ENCODE measurements around the gene PRR5. TPM values are rescaled to one million over a fixed set of nuclear protein-coding genes. Genes with fewer than 3 reads are reported as not detected.

Gene PRR5
- total and polyA plus RNA-seq, 4 experiments from 2014 or later, result 45.1 to 74.0 (median 46.2) TPM

DNA sequence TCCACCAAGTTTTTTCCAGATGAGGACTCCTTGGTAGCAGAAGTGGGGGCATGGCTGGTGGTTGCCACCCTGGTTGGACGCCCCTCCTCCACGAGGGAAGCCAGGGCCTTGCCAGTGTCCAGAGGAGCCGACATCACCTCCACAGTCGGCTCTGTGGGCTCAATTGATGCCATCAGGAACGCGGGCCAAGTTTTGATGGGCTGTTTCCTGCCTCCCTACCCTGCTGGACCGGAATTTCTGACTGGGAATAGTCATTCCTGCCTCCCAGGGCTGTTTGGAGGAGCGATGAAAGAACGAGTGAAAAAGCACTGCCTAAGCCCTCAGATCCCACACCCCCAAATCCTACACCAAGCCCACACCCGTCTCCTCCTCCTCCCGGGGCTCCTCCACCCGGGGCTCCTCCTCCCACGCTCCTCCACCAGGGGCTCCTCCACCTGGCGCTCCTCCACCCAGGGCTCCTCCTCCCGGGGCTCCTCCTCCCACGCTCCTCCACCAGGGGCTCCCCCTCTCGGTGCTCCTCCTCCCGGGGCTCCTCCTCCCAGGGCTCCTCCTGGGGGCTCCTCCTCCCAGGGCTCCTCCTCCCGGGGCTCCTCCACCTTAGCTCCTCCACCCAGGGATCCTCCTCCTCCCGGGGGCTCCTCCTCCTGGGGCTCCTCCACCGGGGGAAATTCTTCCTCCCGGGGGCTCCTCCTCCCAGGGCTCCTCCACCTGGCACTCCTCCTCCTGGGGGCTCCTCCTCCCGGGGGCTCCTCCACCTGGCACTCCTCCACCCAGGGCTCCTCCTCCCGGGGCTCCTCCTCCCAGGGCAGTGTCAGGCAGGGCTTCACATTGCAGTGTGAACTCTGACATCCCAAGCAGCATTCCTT, 10.0 kb upstream of the PRR5 start:
- H3K9me3 ChIP-seq (ENCODE audit: control insufficient read depth in 1 of 2, low read length in 2 of 2), result no peaks in the 10 kb centered on the region
- H3K4me3 ChIP-seq (ENCODE audit: low read length in 2 of 2), result no peak overlapping the region
- H3K27me3 ChIP-seq (ENCODE audit: insufficient read depth, low read length), result no peaks in the 10 kb centered on the region
- no peak overlapping the region for H3K27ac ChIP-seq (ENCODE audit: low read depth, low read length)
- Mint-ChIP-seq H3K4me1 (peaks cover 0 to 8% (median 1%) of the 10 kb centered on the region in 4 donors), H3K36me3 (peaks cover 0 to 6% of the 10 kb centered on the region in 2 donors), H3K4me3 (no peak overlapping the region), H3K27me3 (no peaks in the 10 kb centered on the region), H3K9me3 (no peaks in the 10 kb centered on the region), H3K27ac (no peak overlapping the region)
- ChIA-PET CTCF (ENCODE audit: partially characterized antibody) (interaction anchor here (9.5 kb wide), 1 partner anchor 41 kb away, joined by 91 read pairs; no protein-coding TSS in a partner anchor), POLR2A (ENCODE audit: partially characterized antibody) (no interaction called here)
- intact Hi-C loops (cut with micrococcal nuclease), result no loop called here
- no peaks in the 10 kb centered on the region for H3K36me3 ChIP-seq (ENCODE audit: insufficient read depth, low read length)
- no peaks in the 10 kb centered on the region for H3K4me1 ChIP-seq (ENCODE audit: insufficient read depth, low read length)
- DNase-seq, result no peak

DNA sequence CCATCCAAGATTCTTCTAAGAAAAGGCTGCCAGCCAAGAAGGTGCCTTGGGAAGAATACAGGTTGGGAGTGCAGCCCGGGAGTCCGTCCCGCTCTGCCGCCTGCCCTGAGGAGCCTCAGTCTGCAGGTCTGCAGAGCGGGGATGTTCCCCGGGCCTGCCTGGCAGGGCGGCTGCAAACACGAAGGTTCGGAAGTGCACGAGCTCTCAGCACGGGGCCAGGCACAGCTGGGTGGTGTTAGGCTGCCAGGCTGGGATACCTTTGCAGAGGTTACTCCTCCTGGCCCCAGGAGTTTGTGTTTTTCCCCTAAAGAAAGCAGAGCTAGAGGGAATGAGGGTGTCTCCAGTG, 9.4 kb upstream of the PRR5 start:
- H3K36me3 ChIP-seq (ENCODE audit: insufficient read depth, low read length), result no peaks in the 10 kb centered on the region
- no peaks in the 10 kb centered on the region for H3K27me3 ChIP-seq (ENCODE audit: insufficient read depth, low read length)
- ChIA-PET CTCF (ENCODE audit: partially characterized antibody) (interaction anchor here (1.7 to 9.5 kb wide), 2 partner anchors 8 to 41 kb away, joined by 7 to 91 read pairs; no protein-coding TSS in a partner anchor), POLR2A (ENCODE audit: partially characterized antibody) (no interaction called here)
- Mint-ChIP-seq H3K4me1 (peaks cover 0 to 8% (median 2%) of the 10 kb centered on the region in 4 donors), H3K36me3 (peaks cover 0 to 5% of the 10 kb centered on the region in 2 donors), H3K27me3 (no peaks in the 10 kb centered on the region), H3K9me3 (no peaks in the 10 kb centered on the region), H3K4me3 (no peak overlapping the region), H3K27ac (peak overlapping the region in 1 of 7 donors; percentile 42)
- H3K27ac ChIP-seq (ENCODE audit: low read depth, low read length), result no peak overlapping the region
- intact Hi-C loops (cut with micrococcal nuclease), result no loop called here
- no peak for DNase-seq
- H3K9me3 ChIP-seq (ENCODE audit: control insufficient read depth in 1 of 2, low read length in 2 of 2), result no peaks in the 10 kb centered on the region
- no peak overlapping the region for H3K4me3 ChIP-seq (ENCODE audit: low read length in 2 of 2)
- peaks cover 5% of the 10 kb centered on the region for H3K4me1 ChIP-seq (ENCODE audit: insufficient read depth, low read length)

DNA sequence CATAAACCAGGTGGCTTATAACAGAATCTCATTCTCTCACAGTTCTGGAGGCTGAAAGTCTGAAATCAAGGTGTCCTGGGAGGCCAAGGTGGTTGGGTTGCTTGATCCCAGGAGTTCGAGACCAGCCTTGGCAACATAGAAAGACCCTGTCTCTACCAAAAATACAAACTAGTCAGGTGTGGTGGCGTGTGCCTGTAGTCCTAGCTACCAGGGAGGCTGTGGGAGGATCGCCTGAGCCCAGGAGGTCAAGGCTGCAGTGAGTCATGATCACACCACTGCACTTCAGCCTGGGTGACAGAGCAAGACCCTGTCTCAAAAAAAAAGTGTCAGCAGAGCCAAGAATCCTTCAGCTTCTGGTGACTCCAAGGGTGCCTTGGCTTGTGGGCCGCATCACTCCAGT, 8.9 kb upstream of the PRR5 start:
- Mint-ChIP-seq H3K4me1 (peaks cover 0 to 13% (median 4%) of the 10 kb centered on the region in 4 donors), H3K27me3 (no peaks in the 10 kb centered on the region), H3K27ac (peak overlapping the region in 1 of 7 donors; percentile 60), H3K4me3 (no peak overlapping the region), H3K36me3 (peaks cover 0 to 5% of the 10 kb centered on the region in 2 donors), H3K9me3 (no peaks in the 10 kb centered on the region)
- no peak overlapping the region for H3K4me3 ChIP-seq (ENCODE audit: low read length in 2 of 2)
- H3K27ac ChIP-seq (ENCODE audit: low read depth, low read length), result no peak overlapping the region
- no peak for DNase-seq
- POLR2A ChIA-PET (ENCODE audit: partially characterized antibody), result no interaction called here
- no peaks in the 10 kb centered on the region for H3K27me3 ChIP-seq (ENCODE audit: insufficient read depth, low read length)
- CTCF ChIA-PET (ENCODE audit: partially characterized antibody), result interaction anchor here (1.7 to 9.5 kb wide), 2 partner anchors 9 to 40 kb away, joined by 7 to 91 read pairs; no protein-coding TSS in a partner anchor
- H3K9me3 ChIP-seq (ENCODE audit: control insufficient read depth in 1 of 2, low read length in 2 of 2), result no peaks in the 10 kb centered on the region
- intact Hi-C loops (cut with micrococcal nuclease), result no loop called here
- H3K36me3 ChIP-seq (ENCODE audit: insufficient read depth, low read length), result no peaks in the 10 kb centered on the region
- H3K4me1 ChIP-seq (ENCODE audit: insufficient read depth, low read length), result peaks cover 7% of the 10 kb centered on the region

DNA sequence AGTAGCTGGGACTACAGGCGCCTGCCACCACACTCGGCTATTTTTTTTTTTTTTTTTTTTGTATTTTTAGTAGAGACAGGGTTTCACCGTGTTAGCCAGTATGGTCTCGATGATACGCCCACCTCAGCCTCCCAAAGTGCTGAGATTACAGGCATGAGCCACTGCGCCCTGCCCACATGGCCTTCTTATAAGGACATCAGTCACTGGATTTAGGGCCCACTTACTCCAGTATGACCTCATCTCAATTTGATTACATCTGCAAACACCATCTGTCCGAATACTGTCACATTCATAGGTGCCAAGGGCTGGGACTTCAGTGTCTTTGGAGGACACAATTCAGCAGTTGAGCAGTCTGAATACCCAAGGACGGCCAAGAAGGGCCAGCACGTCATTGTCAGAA, 8.2 kb upstream of the PRR5 start:
- Histone ChIP-seq H3K27ac (ENCODE audit: low read depth, low read length) (no peak overlapping the region), H3K4me3 (ENCODE audit: low read length in 2 of 2) (no peak overlapping the region), H3K36me3 (ENCODE audit: insufficient read depth, low read length) (no peaks in the 10 kb centered on the region), H3K9me3 (ENCODE audit: control insufficient read depth in 1 of 2, low read length in 2 of 2) (no peaks in the 10 kb centered on the region), H3K4me1 (ENCODE audit: insufficient read depth, low read length) (peaks cover 7% of the 10 kb centered on the region), H3K27me3 (ENCODE audit: insufficient read depth, low read length) (no peaks in the 10 kb centered on the region)
- peak overlapping the region in 2 of 7 donors; percentile 29 to 63 for H3K27ac Mint-ChIP-seq
- no peaks in the 10 kb centered on the region for H3K9me3 Mint-ChIP-seq
- H3K27me3 Mint-ChIP-seq, result no peaks in the 10 kb centered on the region
- intact Hi-C loops (cut with micrococcal nuclease), result no loop called here
- ChIA-PET POLR2A (ENCODE audit: partially characterized antibody) (no interaction called here), CTCF (ENCODE audit: partially characterized antibody) (interaction anchor here (1.7 to 9.5 kb wide), 2 partner anchors 9 to 40 kb away, joined by 7 to 91 read pairs; no protein-coding TSS in a partner anchor)
- DNase-seq, result no peak
- H3K4me1 Mint-ChIP-seq, result peaks cover 0 to 15% (median 3%) of the 10 kb centered on the region in 4 donors
- H3K4me3 Mint-ChIP-seq, result no peak overlapping the region
- peaks cover 0 to 3% of the 10 kb centered on the region in 2 donors for H3K36me3 Mint-ChIP-seq

DNA sequence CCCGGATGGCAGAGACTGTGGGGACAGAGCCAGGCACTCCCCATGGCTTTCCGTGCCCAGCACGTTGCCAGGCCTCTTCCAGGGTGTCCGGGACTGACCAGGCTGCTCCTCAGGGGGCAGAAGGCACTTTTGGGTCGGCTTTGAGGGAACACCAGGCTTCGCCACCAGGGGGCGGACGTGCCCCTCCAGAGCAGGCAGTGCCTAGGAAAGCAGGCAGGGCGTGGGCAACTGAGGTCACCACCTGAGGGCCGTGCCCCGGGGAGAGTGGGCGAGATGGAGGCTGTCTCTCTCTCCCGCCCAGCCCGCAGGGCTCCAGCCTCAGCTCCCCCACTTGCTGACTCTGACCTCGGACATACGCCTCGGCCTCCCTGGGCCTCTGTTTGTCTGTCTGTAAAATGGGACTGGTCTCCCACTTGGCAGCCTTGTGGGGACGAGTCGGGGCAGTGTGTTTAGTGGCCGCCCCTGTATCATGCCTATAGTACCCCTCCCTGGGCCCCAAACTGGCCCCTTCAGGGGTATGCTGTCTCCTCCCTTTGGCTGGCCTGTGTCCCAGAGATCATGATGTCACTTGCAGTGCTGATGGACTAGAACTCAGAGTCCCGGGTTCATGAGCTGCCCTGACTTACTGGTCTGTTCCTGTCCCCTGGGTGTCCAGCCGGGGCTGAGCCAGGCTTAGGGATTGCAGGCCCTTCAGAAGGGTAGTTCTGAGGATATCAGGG, 4.4 kb upstream of the PRR5 start:
- Histone ChIP-seq H3K27me3 (ENCODE audit: insufficient read depth, low read length) (no peaks in the 10 kb centered on the region), H3K4me3 (ENCODE audit: low read length in 2 of 2) (no peak overlapping the region), H3K36me3 (ENCODE audit: insufficient read depth, low read length) (no peaks in the 10 kb centered on the region), H3K9me3 (ENCODE audit: control insufficient read depth in 1 of 2, low read length in 2 of 2) (no peaks in the 10 kb centered on the region), H3K4me1 (ENCODE audit: insufficient read depth, low read length) (peaks cover 15% of the 10 kb centered on the region), H3K27ac (ENCODE audit: low read depth, low read length) (no peak overlapping the region)
- Mint-ChIP-seq H3K4me1 (peaks cover 0 to 20% (median 11%) of the 10 kb centered on the region in 4 donors), H3K4me3 (peak overlapping the region in 1 of 8 donors; percentile 52), H3K27ac (peak overlapping the region in 2 of 7 donors; percentile 23 to 52), H3K9me3 (no peaks in the 10 kb centered on the region), H3K27me3 (no peaks in the 10 kb centered on the region), H3K36me3 (peaks cover 0 to 3% of the 10 kb centered on the region in 2 donors)
- POLR2A ChIA-PET (ENCODE audit: partially characterized antibody), result interaction anchor here (1.0 kb wide), 1 partner anchor 39 kb away, joined by 3 read pairs; no protein-coding TSS in a partner anchor
- peak; percentile 78 to 83 (median 80) for DNase-seq
- intact Hi-C loops (cut with micrococcal nuclease), result no loop called here
- CTCF ChIA-PET (ENCODE audit: partially characterized antibody), result interaction anchor here (1.0 to 9.5 kb wide), 6 partner anchors 8 to 41 kb away, joined by 3 to 91 read pairs (median 4); no protein-coding TSS in a partner anchor

DNA sequence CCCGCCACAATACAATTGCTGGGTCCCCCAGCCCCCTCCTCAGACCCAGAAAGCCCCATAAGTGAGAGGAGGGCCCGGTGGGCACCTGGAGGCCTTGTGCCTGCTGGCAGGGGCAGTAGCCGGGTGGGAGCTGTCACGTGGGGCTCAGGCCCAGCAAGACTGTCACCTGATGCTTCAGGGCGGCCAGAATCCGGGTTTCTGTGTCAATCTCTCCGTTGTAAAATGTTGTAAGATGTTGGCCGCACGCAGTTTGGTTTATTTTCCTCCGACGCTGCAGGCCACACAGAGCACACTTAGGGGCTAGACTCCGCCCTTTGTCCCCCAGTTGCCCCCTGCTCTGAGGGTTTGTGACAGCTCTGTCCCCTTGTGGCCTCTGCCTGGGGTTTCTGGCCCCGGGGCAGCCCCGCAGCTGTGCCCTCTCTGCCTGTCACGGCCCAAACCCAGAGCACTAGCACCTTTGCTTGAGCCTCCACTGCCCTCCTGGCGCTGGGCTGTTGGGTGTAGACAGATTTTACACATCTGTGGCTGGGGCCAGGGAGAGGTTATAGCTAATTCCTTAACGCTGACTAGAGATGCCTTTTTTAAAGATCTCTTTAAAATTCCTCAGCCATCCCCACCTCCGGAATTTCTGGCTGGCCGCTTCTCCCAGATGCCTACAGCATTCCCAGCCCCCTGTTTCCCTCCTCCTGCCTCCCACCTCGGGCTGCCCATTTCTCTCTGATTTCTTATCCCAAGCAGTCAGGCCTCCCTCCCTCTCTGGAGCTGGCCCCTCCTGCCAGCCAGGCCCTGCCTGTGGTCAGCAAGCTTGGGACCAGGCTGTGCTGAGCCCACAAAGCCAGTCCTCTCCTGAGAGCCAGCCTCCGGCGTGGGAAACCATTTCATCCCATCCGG, 3.2 kb upstream of the PRR5 start:
- no peaks in the 10 kb centered on the region for H3K27me3 Mint-ChIP-seq
- Histone ChIP-seq H3K9me3 (ENCODE audit: control insufficient read depth in 1 of 2, low read length in 2 of 2) (no peaks in the 10 kb centered on the region), H3K36me3 (ENCODE audit: insufficient read depth, low read length) (no peaks in the 10 kb centered on the region), H3K4me3 (ENCODE audit: low read length in 2 of 2) (no peak overlapping the region), H3K27ac (ENCODE audit: low read depth, low read length) (no peak overlapping the region), H3K4me1 (ENCODE audit: insufficient read depth, low read length) (peaks cover 27% of the 10 kb centered on the region), H3K27me3 (ENCODE audit: insufficient read depth, low read length) (no peaks in the 10 kb centered on the region)
- H3K27ac Mint-ChIP-seq, result no peak overlapping the region
- no peak for DNase-seq
- no peak overlapping the region for H3K4me3 Mint-ChIP-seq
- H3K4me1 Mint-ChIP-seq, result peaks cover 3 to 30% (median 20%) of the 10 kb centered on the region in 4 donors
- ChIA-PET CTCF (ENCODE audit: partially characterized antibody) (interaction anchor here (0.8 to 9.5 kb wide), 7 partner anchors 9 to 40 kb away, joined by 3 to 91 read pairs (median 4); no protein-coding TSS in a partner anchor), POLR2A (ENCODE audit: partially characterized antibody) (interaction anchor here (1.0 kb wide), 1 partner anchor 37 kb away, joined by 3 read pairs; no protein-coding TSS in a partner anchor)
- no peaks in the 10 kb centered on the region for H3K36me3 Mint-ChIP-seq
- intact Hi-C loops (cut with micrococcal nuclease), result no loop called here
- no peaks in the 10 kb centered on the region for H3K9me3 Mint-ChIP-seq

Measured in CD4-positive, alpha-beta memory T cell (primary cell).